ENCODE data around the gene KCNK3. TPM values are rescaled to one million over a fixed set of nuclear protein-coding genes. Genes with fewer than 3 reads are reported as not detected.

KCNK3 gene
- total and polyA plus RNA-seq, 2 of the 13 experiments (the other 11 are each of a cell fraction or from before 2014, with no cell fraction given) = not detected

DNA sequence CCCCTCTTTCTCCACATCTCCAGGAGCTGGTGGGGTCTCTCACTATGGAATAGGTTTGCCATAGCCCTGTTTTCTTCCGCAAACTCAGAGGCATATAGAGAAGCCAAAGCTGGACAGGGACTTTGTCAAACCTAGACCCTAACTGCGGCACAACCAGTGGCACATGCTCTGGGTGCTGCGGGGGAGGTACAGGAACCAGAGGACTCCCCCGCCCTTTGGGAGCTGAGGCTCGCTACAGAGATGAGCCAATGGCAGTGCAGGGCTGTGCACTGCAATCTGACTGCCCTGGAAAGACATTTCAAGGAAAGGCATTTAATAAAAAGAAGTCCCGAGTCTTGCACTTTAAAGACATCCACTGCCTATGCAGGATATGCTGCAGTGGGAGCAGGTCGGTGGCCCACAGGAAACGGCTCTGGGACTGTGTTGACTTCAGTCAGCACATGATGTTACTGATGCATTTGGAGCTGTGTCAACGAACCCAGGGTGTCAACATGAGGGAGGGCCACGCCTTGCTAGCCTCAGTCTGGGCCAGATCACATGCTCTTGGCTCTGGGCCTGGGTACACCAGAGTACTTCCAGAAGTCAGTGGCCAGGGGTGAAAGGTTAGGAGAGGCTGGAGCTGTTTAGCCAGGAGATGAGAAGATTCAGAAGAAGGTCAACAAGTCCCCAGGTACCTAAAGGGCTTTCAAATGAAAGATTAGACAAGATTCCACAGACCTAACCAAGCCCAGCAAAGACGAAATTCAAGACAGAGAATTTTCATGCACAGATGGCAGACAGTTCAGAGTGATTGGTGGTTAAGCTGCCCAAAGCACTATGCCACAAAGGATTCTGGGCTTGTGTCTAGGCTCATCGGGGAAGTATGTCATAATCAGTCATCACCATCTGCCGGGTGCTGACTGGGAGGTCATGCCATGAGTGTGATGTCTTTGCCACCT lies 79.8 kb downstream of the KCNK3 start (continued):
- TF ChIP-seq EP300 (IDR thresholded peaks at IDR 0.05; ENCODE audit: low read depth in 2 of 2, low read length in 2 of 2) = peak in 1 of 2 experiments; percentile 42; a peak in 1 of 4 replicates
- TF ChIP-seq EP300 (CRISPR knock-in tag; IDR thresholded peaks at IDR 0.05; ENCODE audit: borderline replicate concordance) = no peak
- TF ChIP-seq RBM39 (IDR thresholded peaks at IDR 0.05; ENCODE audit: low read depth, low read length, poor library complexity, severe bottlenecking) = no peak
- TF ChIP-seq EZH2 (conservative IDR thresholded peaks at IDR 0.05; ENCODE audit: low read depth, low read length) = no peak
- TF ChIP-seq RARG (CRISPR knock-in tag; IDR thresholded peaks at IDR 0.05; ENCODE audit: low read depth) = no peak
- TF ChIP-seq KDM2A (CRISPR knock-in tag; IDR thresholded peaks at IDR 0.05; ENCODE audit: borderline replicate concordance, low read depth) = peak; percentile 46; the same call in 1 of the 2 replicates
- TF ChIP-seq ZNF207 (IDR thresholded peaks at IDR 0.05; ENCODE audit: borderline replicate concordance) = no peak
- TF ChIP-seq ZNF274 (CRISPR knock-in tag; IDR thresholded peaks at IDR 0.05) = no peak
- TF ChIP-seq SP5 (CRISPR knock-in tag; IDR thresholded peaks at IDR 0.05; ENCODE audit: borderline replicate concordance, low read depth) = peak; percentile 86
- no peak for TF ChIP-seq ZNF816 (CRISPR knock-in tag; IDR thresholded peaks at IDR 0.05; ENCODE audit: borderline replicate concordance)
- no peak for TF ChIP-seq MBNL3 (CRISPR knock-in tag; conservative IDR thresholded peaks at IDR 0.05)
- TF ChIP-seq SUZ12 (IDR thresholded peaks at IDR 0.05; ENCODE audit: low read depth, low read length) = no peak
- no peak for TF ChIP-seq ZNF329 (CRISPR knock-in tag; IDR thresholded peaks at IDR 0.05; ENCODE audit: low read depth)
- TF ChIP-seq ATAD3A (CRISPR knock-in tag; IDR thresholded peaks at IDR 0.05) = no peak
- TF ChIP-seq YEATS2 (CRISPR knock-in tag; IDR thresholded peaks at IDR 0.05; ENCODE audit: borderline replicate concordance) = peak; percentile 68; the same call in 1 of the 2 replicates
- no peak for TF ChIP-seq ZNF343 (CRISPR knock-in tag; IDR thresholded peaks at IDR 0.05)
- TF ChIP-seq MIER2 (CRISPR knock-in tag; IDR thresholded peaks at IDR 0.05) = no peak
- no peak for TF ChIP-seq ATF7 (IDR thresholded peaks at IDR 0.05)
- 0 out of 2 replicates have a peak, but pooled peaks have one; percentile 36 for TF ChIP-seq ATF7 (CRISPR knock-in tag; IDR thresholded peaks at IDR 0.05)
- TF ChIP-seq CSRNP1 (CRISPR knock-in tag; IDR thresholded peaks at IDR 0.05) = no peak
- no peak for TF ChIP-seq ZKSCAN1 (IDR thresholded peaks at IDR 0.05; ENCODE audit: low read length)
- no peak for TF ChIP-seq ZBTB3 (CRISPR knock-in tag; IDR thresholded peaks at IDR 0.05; ENCODE audit: borderline replicate concordance, low read depth)
- TF ChIP-seq ZNF615 (CRISPR knock-in tag; IDR thresholded peaks at IDR 0.05; ENCODE audit: borderline replicate concordance) = no peak
- TF ChIP-seq HNRNPLL (IDR thresholded peaks at IDR 0.05; ENCODE audit: low read depth, low read length, poor library complexity, severe bottlenecking) = no peak
- TF ChIP-seq, protein P1, sequence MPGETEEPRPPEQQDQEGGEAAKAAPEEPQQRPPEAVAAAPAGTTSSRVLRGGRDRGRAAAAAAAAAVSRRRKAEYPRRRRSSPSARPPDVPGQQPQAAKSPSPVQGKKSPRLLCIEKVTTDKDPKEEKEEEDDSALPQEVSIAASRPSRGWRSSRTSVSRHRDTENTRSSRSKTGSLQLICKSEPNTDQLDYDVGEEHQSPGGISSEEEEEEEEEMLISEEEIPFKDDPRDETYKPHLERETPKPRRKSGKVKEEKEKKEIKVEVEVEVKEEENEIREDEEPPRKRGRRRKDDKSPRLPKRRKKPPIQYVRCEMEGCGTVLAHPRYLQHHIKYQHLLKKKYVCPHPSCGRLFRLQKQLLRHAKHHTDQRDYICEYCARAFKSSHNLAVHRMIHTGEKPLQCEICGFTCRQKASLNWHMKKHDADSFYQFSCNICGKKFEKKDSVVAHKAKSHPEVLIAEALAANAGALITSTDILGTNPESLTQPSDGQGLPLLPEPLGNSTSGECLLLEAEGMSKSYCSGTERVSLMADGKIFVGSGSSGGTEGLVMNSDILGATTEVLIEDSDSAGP (CRISPR knock-in tag; IDR thresholded peaks at IDR 0.05; ENCODE audit: borderline replicate concordance) = no peak
- TF ChIP-seq CBX5 (CRISPR knock-in tag; IDR thresholded peaks at IDR 0.05; ENCODE audit: borderline replicate concordance) = no peak; the same call in 1 of the 2 replicates
- TF ChIP-seq, protein P2, sequence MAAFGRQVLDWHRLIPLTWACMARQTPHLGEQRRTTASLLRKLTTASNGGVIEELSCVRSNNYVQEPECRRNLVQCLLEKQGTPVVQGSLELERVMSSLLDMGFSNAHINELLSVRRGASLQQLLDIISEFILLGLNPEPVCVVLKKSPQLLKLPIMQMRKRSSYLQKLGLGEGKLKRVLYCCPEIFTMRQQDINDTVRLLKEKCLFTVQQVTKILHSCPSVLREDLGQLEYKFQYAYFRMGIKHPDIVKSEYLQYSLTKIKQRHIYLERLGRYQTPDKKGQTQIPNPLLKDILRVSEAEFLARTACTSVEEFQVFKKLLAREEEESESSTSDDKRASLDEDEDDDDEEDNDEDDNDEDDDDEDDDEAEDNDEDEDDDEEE (CRISPR knock-in tag; IDR thresholded peaks at IDR 0.05) = no peak

Data from HepG2 (cell line).